Activated naive CD8-positive, alpha-beta T cell treated with anti-CD3 and anti-CD28 coated beads, Interleukin-2, amount 50 U/mL, for 24 hours (primary cell): ENCODE data around the gene CEL.
"Not testable (repeated sequence)": the region's sequence is repeated elsewhere in the genome, so short reads cannot be mapped to it uniquely, and the experiment has no call there.

Source experiments
- ATAC-seq: fragments of 150-1000 bp; cut with Tn5 transposase; one replicate; pipeline ENCODE4 v1.10.0; 2021
- DNase-seq: peaks from one replicate; pipeline ENCODE4 v3.0.0; 2021
- H3K27ac Mint-ChIP-seq: one replicate; pipeline ENCODE4 v1.8.0; 2021; ENCODE audit warnings: mild to moderate bottlenecking, mixed read lengths
- H3K27me3 Mint-ChIP-seq: one replicate; pipeline ENCODE4 v1.8.0; 2021; ENCODE audit warnings: mixed read lengths
- H3K36me3 Mint-ChIP-seq: one replicate; pipeline ENCODE4 v1.8.0; 2021; ENCODE audit warnings: low read depth, mixed read lengths
- H3K4me1 Mint-ChIP-seq: one replicate; pipeline ENCODE4 v1.8.0; 2021; ENCODE audit warnings: mixed read lengths
- H3K4me3 Mint-ChIP-seq: one replicate; pipeline ENCODE4 v1.8.0; 2021; ENCODE audit warnings: mild to moderate bottlenecking, moderate library complexity, mixed read lengths
- H3K9me3 Mint-ChIP-seq: one replicate; pipeline ENCODE4 v1.8.0; 2021; ENCODE audit warnings: mixed read lengths

The CEL gene

GRCh38 chr9:133065070-133065388 is 3.2 kb downstream of the CEL start:
- Mint-ChIP-seq H3K4me1 (peaks cover 8% of the 10 kb centered on the region), H3K27me3 (no peaks in the 10 kb centered on the region), H3K4me3 (no peak overlapping the region), H3K27ac (no peak overlapping the region), H3K36me3 (no peaks in the 10 kb centered on the region), H3K9me3 (no peaks in the 10 kb centered on the region)
- no peak for DNase-seq
- no peak for ATAC-seq

- no peak for ATAC-seq
- no peak overlapping the region for H3K27ac Mint-ChIP-seq
Measured at GRCh38 chr9:133066181-133066983, 4.6 kb downstream of the CEL start.

GRCh38 chr9:133067006-133067405 is 5.2 kb downstream of the CEL start:
- H3K36me3 Mint-ChIP-seq = no peaks in the 10 kb centered on the region
- no peaks in the 10 kb centered on the region for H3K9me3 Mint-ChIP-seq
- H3K27me3 Mint-ChIP-seq = no peaks in the 10 kb centered on the region
- no peak overlapping the region for H3K4me3 Mint-ChIP-seq
- no peak overlapping the region for H3K27ac Mint-ChIP-seq
- DNase-seq (no peak), ATAC-seq (no peak)
- H3K4me1 Mint-ChIP-seq = no peaks in the 10 kb centered on the region

More at GRCh38 chr9:133066181-133066983, 4.6 kb downstream of the CEL start:
- no peak overlapping the region for H3K4me3 Mint-ChIP-seq
- H3K9me3 Mint-ChIP-seq = no peaks in the 10 kb centered on the region
- no peaks in the 10 kb centered on the region for H3K27me3 Mint-ChIP-seq
- no peaks in the 10 kb centered on the region for H3K4me1 Mint-ChIP-seq
- H3K36me3 Mint-ChIP-seq = no peaks in the 10 kb centered on the region
- DNase-seq = no peak

- no peaks in the 10 kb centered on the region for H3K4me1 Mint-ChIP-seq
- no peak overlapping the region for H3K27ac Mint-ChIP-seq
- H3K27me3 Mint-ChIP-seq = no peaks in the 10 kb centered on the region
- H3K36me3 Mint-ChIP-seq = no peaks in the 10 kb centered on the region
- ATAC-seq (no peak), DNase-seq (no peak)
- H3K9me3 Mint-ChIP-seq = no peaks in the 10 kb centered on the region
- no peak overlapping the region for H3K4me3 Mint-ChIP-seq
Measured at GRCh38 chr9:133067813-133068212, 6.0 kb downstream of the CEL start.

- DNase-seq, H3K27ac Mint-ChIP-seq, H3K4me1 Mint-ChIP-seq, H3K9me3 Mint-ChIP-seq, H3K27me3 Mint-ChIP-seq, H3K36me3 Mint-ChIP-seq, H3K4me3 Mint-ChIP-seq, ATAC-seq: not testable (repeated sequence)
Measured at GRCh38 chr9:133068431-133068830, 6.7 kb downstream of the CEL start.

GRCh38 chr9:133070500-133070961 is 8.8 kb downstream of the CEL start:
- not testable (repeated sequence) for ATAC-seq, H3K36me3 Mint-ChIP-seq, H3K27ac Mint-ChIP-seq

GRCh38 chr9:133070985-133071384 is 9.2 kb downstream of the CEL start:
- H3K27ac Mint-ChIP-seq, H3K9me3 Mint-ChIP-seq, H3K4me3 Mint-ChIP-seq, DNase-seq, ATAC-seq, H3K36me3 Mint-ChIP-seq, H3K27me3 Mint-ChIP-seq, H3K4me1 Mint-ChIP-seq: not testable (repeated sequence)

More at GRCh38 chr9:133070500-133070961, 8.8 kb downstream of the CEL start:
- H3K27me3 Mint-ChIP-seq, H3K4me3 Mint-ChIP-seq, DNase-seq, H3K9me3 Mint-ChIP-seq, H3K4me1 Mint-ChIP-seq: not testable (repeated sequence)

- peak overlapping the region; percentile 8 for H3K4me3 Mint-ChIP-seq
- no peak for DNase-seq
- H3K27me3 Mint-ChIP-seq = no peaks in the 10 kb centered on the region
- H3K36me3 Mint-ChIP-seq = no peaks in the 10 kb centered on the region
- no peak overlapping the region for H3K27ac Mint-ChIP-seq
- H3K9me3 Mint-ChIP-seq = no peaks in the 10 kb centered on the region
- ATAC-seq = no peak
- H3K4me1 Mint-ChIP-seq = no peaks in the 10 kb centered on the region
Measured at GRCh38 chr9:133071484-133072150, 9.8 kb downstream of the CEL start.

- H3K36me3 Mint-ChIP-seq, DNase-seq, ATAC-seq, H3K4me3 Mint-ChIP-seq, H3K4me1 Mint-ChIP-seq, H3K27ac Mint-ChIP-seq, H3K9me3 Mint-ChIP-seq, H3K27me3 Mint-ChIP-seq: not testable (repeated sequence)
Measured at GRCh38 chr9:133072210-133072609, 10.4 kb downstream of the CEL start.

GRCh38 chr9:133073086-133074014 is 11.6 kb downstream of the CEL start:
- DNase-seq (no peak), ATAC-seq (no peak)
- no peak overlapping the region for H3K4me3 Mint-ChIP-seq
- H3K36me3 Mint-ChIP-seq = no peaks in the 10 kb centered on the region
- H3K27ac Mint-ChIP-seq = no peak overlapping the region
- peaks cover 2% of the 10 kb centered on the region for H3K27me3 Mint-ChIP-seq
- no peaks in the 10 kb centered on the region for H3K9me3 Mint-ChIP-seq
- no peaks in the 10 kb centered on the region for H3K4me1 Mint-ChIP-seq

GRCh38 chr9:133074111-133074651 is 12.4 kb downstream of the CEL start:
- Mint-ChIP-seq H3K36me3 (no peaks in the 10 kb centered on the region), H3K27me3 (peaks cover 2% of the 10 kb centered on the region), H3K4me3 (no peak overlapping the region), H3K27ac (no peak overlapping the region), H3K4me1 (no peaks in the 10 kb centered on the region), H3K9me3 (no peaks in the 10 kb centered on the region)
- ATAC-seq (no peak), DNase-seq (no peak)

- peaks cover 4% of the 10 kb centered on the region for H3K27me3 Mint-ChIP-seq
- H3K36me3 Mint-ChIP-seq = no peaks in the 10 kb centered on the region
- ATAC-seq (no peak), DNase-seq (no peak)
- H3K4me1 Mint-ChIP-seq = no peaks in the 10 kb centered on the region
- no peak overlapping the region for H3K27ac Mint-ChIP-seq
- no peaks in the 10 kb centered on the region for H3K9me3 Mint-ChIP-seq
- H3K4me3 Mint-ChIP-seq = no peak overlapping the region
Measured at GRCh38 chr9:133075925-133076630, 14.3 kb downstream of the CEL start.

GRCh38 chr9:133076691-133077090 is 14.9 kb downstream of the CEL start:
- no peak overlapping the region for H3K4me3 Mint-ChIP-seq
- H3K4me1 Mint-ChIP-seq = no peaks in the 10 kb centered on the region
- H3K27ac Mint-ChIP-seq = no peak overlapping the region
- DNase-seq = no peak
- H3K27me3 Mint-ChIP-seq = peaks cover 4% of the 10 kb centered on the region
- no peak for ATAC-seq
- no peaks in the 10 kb centered on the region for H3K9me3 Mint-ChIP-seq
- H3K36me3 Mint-ChIP-seq = no peaks in the 10 kb centered on the region

- DNase-seq (no peak), ATAC-seq (no peak)
- Mint-ChIP-seq H3K4me1 (no peaks in the 10 kb centered on the region), H3K9me3 (no peaks in the 10 kb centered on the region), H3K27ac (no peak overlapping the region), H3K36me3 (no peaks in the 10 kb centered on the region), H3K4me3 (no peak overlapping the region), H3K27me3 (peaks cover 4% of the 10 kb centered on the region)
Measured at GRCh38 chr9:133078486-133078885, 16.7 kb downstream of the CEL start.
